Measurements from ENCODE around the gene TFCP2. TPM values are rescaled to one million over a fixed set of nuclear protein-coding genes. Genes with fewer than 3 reads are reported as not detected.

Gene TFCP2
- total RNA-seq, 2 experiments from 2014 or later = 34.5 to 38.8 TPM

DNA sequence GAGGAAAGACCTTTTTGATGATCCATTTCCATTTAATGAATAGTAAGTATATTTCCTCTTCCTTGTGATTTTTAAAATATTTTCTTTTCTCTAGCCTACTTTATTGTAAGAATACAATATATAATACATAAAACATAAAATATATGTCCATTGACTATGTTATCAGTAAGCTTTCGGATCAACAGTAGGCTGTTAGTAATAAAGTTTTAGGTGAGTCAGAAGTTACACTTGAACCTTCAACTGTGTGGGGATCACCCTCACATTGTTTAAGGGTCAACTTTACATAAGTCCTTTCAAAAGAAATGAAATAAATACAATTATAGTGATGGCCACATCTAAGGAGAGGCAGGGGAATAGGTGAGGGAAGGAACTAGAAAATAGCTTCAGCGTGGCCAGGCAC lies 5.0 kb upstream of the TFCP2 start:
- no peaks in the 10 kb centered on the region for H3K36me3 Mint-ChIP-seq (ENCODE audit: low read depth)
- no peak for DNase-seq
- no peak for ATAC-seq
- ChIA-PET POLR2A (interaction anchor here (1.2 kb wide), 1 partner anchor 34 kb away, joined by 3 read pairs; no protein-coding TSS in a partner anchor), CTCF (interaction anchor here (1.0 kb wide), 1 partner anchor 10 kb away, joined by 3 read pairs; no protein-coding TSS in a partner anchor)
- no peaks in the 10 kb centered on the region for H3K27me3 Mint-ChIP-seq (ENCODE audit: low read depth)
- H3K4me3 Mint-ChIP-seq = no peak overlapping the region
- H3K4me1 Mint-ChIP-seq (ENCODE audit: low read depth) = peaks cover 2% of the 10 kb centered on the region
- H3K27ac Mint-ChIP-seq = no peak overlapping the region
- no peaks in the 10 kb centered on the region for H3K9me3 Mint-ChIP-seq (ENCODE audit: insufficient read depth)

- CTCF ChIA-PET = no interaction called here
- no peak overlapping the region for H3K27ac Mint-ChIP-seq
- H3K27me3 Mint-ChIP-seq (ENCODE audit: low read depth) = no peaks in the 10 kb centered on the region
- peaks cover 6% of the 10 kb centered on the region for H3K4me1 Mint-ChIP-seq (ENCODE audit: low read depth)
- DNase-seq (no peak), ATAC-seq (no peak)
- no peak overlapping the region for H3K4me3 Mint-ChIP-seq
- no peaks in the 10 kb centered on the region for H3K9me3 Mint-ChIP-seq (ENCODE audit: insufficient read depth)
- POLR2A ChIA-PET = interaction anchor here (0.6 kb wide), 1 partner anchor 14 kb away, joined by 3 read pairs; no protein-coding TSS in a partner anchor
- H3K36me3 Mint-ChIP-seq (ENCODE audit: low read depth) = peaks cover 6% of the 10 kb centered on the region
Observed at GRCh38 chr12:51174501-51174900, 1.6 kb upstream of the TFCP2 start.

DNA sequence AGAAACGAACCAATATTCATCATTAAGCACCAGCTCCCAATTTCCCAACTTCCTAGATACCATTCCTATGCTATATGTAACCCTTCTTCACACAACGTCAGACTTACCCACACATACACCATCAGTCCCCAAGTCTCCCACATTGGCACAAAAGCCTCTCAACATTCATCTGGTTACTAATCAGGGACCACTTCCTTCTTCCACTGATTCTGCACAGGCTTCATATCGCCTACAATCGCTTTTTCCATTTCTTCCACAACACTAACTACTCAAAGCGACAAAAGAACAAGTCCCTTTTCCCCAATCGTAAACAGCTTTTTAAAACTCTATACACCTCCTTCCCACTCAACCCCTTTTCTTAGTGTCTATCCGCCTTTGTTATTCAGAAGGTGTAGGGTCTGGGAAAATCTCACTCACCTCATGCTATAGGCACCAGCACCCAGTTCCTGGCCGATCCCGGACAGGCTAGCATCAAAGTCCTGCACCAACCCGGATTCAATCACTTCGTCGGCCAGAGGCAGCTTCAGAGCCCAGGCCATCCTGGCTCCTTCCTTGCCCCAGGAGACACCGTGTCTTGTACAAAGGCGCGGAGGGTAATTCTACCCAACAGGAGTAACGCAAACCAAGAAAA lies 936 bp downstream of the TFCP2 start:
- no peak for ATAC-seq
- no peaks in the 10 kb centered on the region for H3K9me3 Mint-ChIP-seq (ENCODE audit: insufficient read depth)
- ChIA-PET POLR2A (interaction anchor here (1.0 kb wide), 1 partner anchor 67 kb away, joined by 3 read pairs; no protein-coding TSS in a partner anchor), CTCF (interaction anchor here (0.9 to 1.8 kb wide), 2 partner anchors 46 to 169 kb away, joined by 4 to 5 read pairs; partner anchors contain the start of gene POU6F1)
- H3K4me3 Mint-ChIP-seq = no peak overlapping the region
- H3K4me1 Mint-ChIP-seq (ENCODE audit: low read depth) = peaks cover 9% of the 10 kb centered on the region
- H3K27ac Mint-ChIP-seq = no peak overlapping the region
- H3K27me3 Mint-ChIP-seq (ENCODE audit: low read depth) = no peaks in the 10 kb centered on the region
- DNase-seq = no peak
- peaks cover 11% of the 10 kb centered on the region for H3K36me3 Mint-ChIP-seq (ENCODE audit: low read depth)

DNA sequence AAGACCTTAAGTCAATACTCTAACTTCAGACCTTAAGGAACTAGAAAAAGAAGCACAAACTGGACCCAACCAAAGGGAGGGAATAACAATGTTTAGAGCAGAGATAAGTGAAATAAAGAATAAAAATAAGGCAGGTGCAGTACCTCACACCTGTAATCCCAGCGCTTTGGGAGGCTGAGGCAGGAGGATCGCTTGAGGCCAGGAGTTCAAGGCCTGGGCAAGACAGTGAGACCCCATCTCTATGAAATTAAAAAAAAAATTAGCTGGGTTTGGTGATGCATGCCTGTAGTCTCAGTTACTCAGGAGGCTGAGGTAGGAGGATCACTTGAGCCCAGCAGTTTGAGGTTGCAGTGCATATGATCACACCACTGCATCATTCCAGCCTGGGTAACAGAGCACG lies 9.1 kb downstream of the TFCP2 start:
- no peak overlapping the region for H3K4me3 Mint-ChIP-seq
- ATAC-seq = no peak
- no peak for DNase-seq
- H3K9me3 Mint-ChIP-seq (ENCODE audit: insufficient read depth) = no peaks in the 10 kb centered on the region
- H3K27me3 Mint-ChIP-seq (ENCODE audit: low read depth) = no peaks in the 10 kb centered on the region
- ChIA-PET CTCF (no interaction called here), POLR2A (no interaction called here)
- H3K36me3 Mint-ChIP-seq (ENCODE audit: low read depth) = peaks cover 34% of the 10 kb centered on the region
- peaks cover 20% of the 10 kb centered on the region for H3K4me1 Mint-ChIP-seq (ENCODE audit: low read depth)
- H3K27ac Mint-ChIP-seq = no peak overlapping the region

DNA sequence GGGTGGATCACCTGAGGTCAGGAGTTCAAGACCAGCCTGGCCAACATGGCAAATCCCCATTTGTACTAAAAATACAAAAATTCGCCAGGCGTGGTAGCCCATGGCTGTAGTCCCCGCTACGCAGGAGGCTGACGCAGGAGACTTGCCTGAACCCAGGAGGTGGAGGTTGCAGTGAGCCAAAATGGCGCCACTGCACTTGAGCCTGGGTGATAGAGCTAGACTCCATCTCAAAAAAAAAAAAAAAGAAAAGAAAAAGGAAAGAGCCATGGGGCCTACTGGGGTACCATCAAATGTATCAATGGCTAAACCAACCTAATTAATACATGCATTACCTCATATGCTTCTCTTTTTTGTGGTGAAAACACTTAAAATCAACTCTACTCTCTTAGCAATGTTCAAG lies 10.7 kb downstream of the TFCP2 start:
- CTCF ChIA-PET = no interaction called here
- no peaks in the 10 kb centered on the region for H3K27me3 Mint-ChIP-seq (ENCODE audit: low read depth)
- peaks cover 34% of the 10 kb centered on the region for H3K36me3 Mint-ChIP-seq (ENCODE audit: low read depth)
- no peak overlapping the region for H3K27ac Mint-ChIP-seq
- DNase-seq (no peak), ATAC-seq (no peak)
- H3K4me3 Mint-ChIP-seq = no peak overlapping the region
- H3K9me3 Mint-ChIP-seq (ENCODE audit: insufficient read depth) = no peaks in the 10 kb centered on the region
- peaks cover 20% of the 10 kb centered on the region for H3K4me1 Mint-ChIP-seq (ENCODE audit: low read depth)
- POLR2A ChIA-PET = no interaction called here

- ChIA-PET CTCF (no interaction called here), POLR2A (no interaction called here)
- H3K4me3 Mint-ChIP-seq = no peak overlapping the region
- H3K4me1 Mint-ChIP-seq (ENCODE audit: low read depth) = peaks cover 16% of the 10 kb centered on the region
- H3K9me3 Mint-ChIP-seq (ENCODE audit: insufficient read depth) = no peaks in the 10 kb centered on the region
- peak overlapping the region; percentile 30 for H3K27ac Mint-ChIP-seq
- ATAC-seq = no peak
- no peak for DNase-seq
- no peaks in the 10 kb centered on the region for H3K27me3 Mint-ChIP-seq (ENCODE audit: low read depth)
- peaks cover 37% of the 10 kb centered on the region for H3K36me3 Mint-ChIP-seq (ENCODE audit: low read depth)
Observed at GRCh38 chr12:51160814-51161459, 12.0 kb downstream of the TFCP2 start.

GRCh38 chr12:51156245-51156765 lies 16.6 kb downstream of the TFCP2 start:
- ATAC-seq (no peak), DNase-seq (no peak)
- no peaks in the 10 kb centered on the region for H3K27me3 Mint-ChIP-seq (ENCODE audit: low read depth)
- no peak overlapping the region for H3K27ac Mint-ChIP-seq
- ChIA-PET POLR2A (no interaction called here), CTCF (no interaction called here)
- peaks cover 9% of the 10 kb centered on the region for H3K4me1 Mint-ChIP-seq (ENCODE audit: low read depth)
- H3K36me3 Mint-ChIP-seq (ENCODE audit: low read depth) = peaks cover 22% of the 10 kb centered on the region
- H3K9me3 Mint-ChIP-seq (ENCODE audit: insufficient read depth) = no peaks in the 10 kb centered on the region
- H3K4me3 Mint-ChIP-seq = no peak overlapping the region

DNA sequence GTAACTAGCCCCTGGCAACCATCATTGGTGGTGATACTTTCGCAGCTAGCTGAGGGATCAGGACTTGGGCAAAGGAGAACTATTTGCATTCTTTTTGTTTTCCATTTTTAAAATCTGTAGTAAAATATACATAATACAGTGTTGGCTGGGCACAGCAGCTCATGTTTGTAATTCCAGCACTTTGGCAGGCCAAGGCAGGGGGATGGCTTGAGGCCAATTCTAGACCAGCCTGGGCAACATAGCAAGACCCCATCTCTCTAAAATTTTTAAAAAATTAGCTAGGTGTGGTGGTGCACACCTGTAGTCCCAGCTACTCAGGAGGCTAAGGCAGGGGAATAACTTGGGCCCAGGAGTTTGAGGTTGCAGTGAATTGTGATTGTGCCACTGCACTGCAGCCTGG lies 20.0 kb downstream of the TFCP2 start:
- Mint-ChIP-seq H3K27me3 (ENCODE audit: low read depth) (no peaks in the 10 kb centered on the region), H3K36me3 (ENCODE audit: low read depth) (peaks cover 12% of the 10 kb centered on the region), H3K4me1 (ENCODE audit: low read depth) (no peaks in the 10 kb centered on the region), H3K27ac (no peak overlapping the region), H3K4me3 (no peak overlapping the region), H3K9me3 (ENCODE audit: insufficient read depth) (no peaks in the 10 kb centered on the region)
- ATAC-seq (no peak), DNase-seq (no peak)
- POLR2A ChIA-PET = no interaction called here
- CTCF ChIA-PET = no interaction called here

GRCh38 chr12:51150777-51151176 lies 22.2 kb downstream of the TFCP2 start:
- no peaks in the 10 kb centered on the region for H3K9me3 Mint-ChIP-seq (ENCODE audit: insufficient read depth)
- no peak overlapping the region for H3K4me3 Mint-ChIP-seq
- no peak for ATAC-seq
- H3K27ac Mint-ChIP-seq = no peak overlapping the region
- no peak for DNase-seq
- H3K27me3 Mint-ChIP-seq (ENCODE audit: low read depth) = no peaks in the 10 kb centered on the region
- H3K4me1 Mint-ChIP-seq (ENCODE audit: low read depth) = no peaks in the 10 kb centered on the region
- CTCF ChIA-PET = no interaction called here
- peaks cover 5% of the 10 kb centered on the region for H3K36me3 Mint-ChIP-seq (ENCODE audit: low read depth)
- POLR2A ChIA-PET = no interaction called here

- no peak for ATAC-seq
- peaks cover 17% of the 10 kb centered on the region for H3K36me3 Mint-ChIP-seq (ENCODE audit: low read depth)
- DNase-seq = no peak
- ChIA-PET POLR2A (no interaction called here), CTCF (no interaction called here)
- no peaks in the 10 kb centered on the region for H3K27me3 Mint-ChIP-seq (ENCODE audit: low read depth)
- H3K4me1 Mint-ChIP-seq (ENCODE audit: low read depth) = no peaks in the 10 kb centered on the region
- H3K9me3 Mint-ChIP-seq (ENCODE audit: insufficient read depth) = no peaks in the 10 kb centered on the region
- no peak overlapping the region for H3K27ac Mint-ChIP-seq
- H3K4me3 Mint-ChIP-seq = no peak overlapping the region
Observed at GRCh38 chr12:51147309-51147708, 25.6 kb downstream of the TFCP2 start.

DNA sequence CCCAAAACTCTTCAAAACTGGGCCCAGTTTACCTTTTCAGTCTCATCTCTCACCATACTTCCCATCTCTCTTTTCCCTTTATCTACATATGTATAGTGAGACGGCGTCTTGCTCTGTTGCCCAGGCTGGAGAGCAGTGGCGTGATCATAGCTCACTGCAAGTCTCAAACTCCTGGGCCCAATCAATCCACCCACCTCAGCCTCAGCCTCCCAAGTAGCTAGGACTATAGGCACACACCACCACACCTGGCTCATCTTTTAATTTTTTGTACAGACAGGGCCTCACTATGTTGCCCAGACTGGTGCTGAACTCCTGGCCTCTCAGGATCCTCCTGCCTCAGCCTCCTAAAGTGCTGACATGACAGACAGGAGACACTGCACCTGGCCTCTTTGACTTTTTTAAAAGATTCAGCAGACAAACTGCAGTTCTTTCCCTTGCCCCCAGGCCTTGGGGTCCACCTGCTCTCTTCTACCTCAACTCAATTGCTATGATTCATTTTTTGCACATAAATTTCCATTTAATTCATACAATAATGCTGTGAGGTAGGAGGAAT lies 33.6 kb downstream of the TFCP2 start:
- H3K27ac Mint-ChIP-seq = no peak overlapping the region
- ChIA-PET POLR2A (no interaction called here), CTCF (no interaction called here)
- no peak for ATAC-seq
- peaks cover 23% of the 10 kb centered on the region for H3K36me3 Mint-ChIP-seq (ENCODE audit: low read depth)
- H3K4me1 Mint-ChIP-seq (ENCODE audit: low read depth) = no peaks in the 10 kb centered on the region
- no peak for DNase-seq
- H3K4me3 Mint-ChIP-seq = no peak overlapping the region
- H3K9me3 Mint-ChIP-seq (ENCODE audit: insufficient read depth) = no peaks in the 10 kb centered on the region
- no peaks in the 10 kb centered on the region for H3K27me3 Mint-ChIP-seq (ENCODE audit: low read depth)

DNA sequence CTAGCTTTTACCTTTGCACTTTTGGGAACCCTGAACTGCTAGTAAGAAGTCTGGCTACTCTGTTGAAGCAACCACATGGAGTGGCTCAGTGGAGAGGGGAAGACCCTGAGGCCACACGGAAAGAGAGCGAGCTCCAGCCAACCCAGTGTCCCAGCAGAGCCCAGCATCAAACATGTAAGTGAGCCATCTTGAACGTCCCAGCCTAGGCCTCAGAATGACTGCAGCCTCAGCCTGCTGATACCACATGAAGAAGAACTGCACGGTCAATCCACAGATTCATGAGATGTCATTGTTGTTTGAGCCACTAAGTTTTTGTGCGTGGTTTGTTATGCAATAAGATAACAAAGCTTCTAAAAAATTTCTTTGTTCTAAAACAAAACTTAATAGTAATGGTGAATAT lies 40.2 kb downstream of the TFCP2 start:
- H3K4me3 Mint-ChIP-seq = no peak overlapping the region
- ATAC-seq = no peak
- CTCF ChIA-PET = interaction anchor here (1.1 kb wide), 1 partner anchor 9 kb away, joined by 3 read pairs; no protein-coding TSS in a partner anchor
- H3K9me3 Mint-ChIP-seq (ENCODE audit: insufficient read depth) = no peaks in the 10 kb centered on the region
- peaks cover 14% of the 10 kb centered on the region for H3K36me3 Mint-ChIP-seq (ENCODE audit: low read depth)
- H3K4me1 Mint-ChIP-seq (ENCODE audit: low read depth) = no peaks in the 10 kb centered on the region
- H3K27ac Mint-ChIP-seq = no peak overlapping the region
- POLR2A ChIA-PET = no interaction called here
- H3K27me3 Mint-ChIP-seq (ENCODE audit: low read depth) = no peaks in the 10 kb centered on the region
- no peak for DNase-seq
